NCI-H1930 (cell line): Measurements from ENCODE around the gene ABCC2.
"Not testable (repeated sequence)": the region's sequence is repeated elsewhere in the genome, so short reads cannot be mapped to it uniquely, and the experiment has no call there.

Experiments
- DNase-seq, 2 experiments: peaks; one replicate each; lab custom pipeline; 2025; lab: John Stamatoyannopoulos, UW

The ABCC2 gene

DNA sequence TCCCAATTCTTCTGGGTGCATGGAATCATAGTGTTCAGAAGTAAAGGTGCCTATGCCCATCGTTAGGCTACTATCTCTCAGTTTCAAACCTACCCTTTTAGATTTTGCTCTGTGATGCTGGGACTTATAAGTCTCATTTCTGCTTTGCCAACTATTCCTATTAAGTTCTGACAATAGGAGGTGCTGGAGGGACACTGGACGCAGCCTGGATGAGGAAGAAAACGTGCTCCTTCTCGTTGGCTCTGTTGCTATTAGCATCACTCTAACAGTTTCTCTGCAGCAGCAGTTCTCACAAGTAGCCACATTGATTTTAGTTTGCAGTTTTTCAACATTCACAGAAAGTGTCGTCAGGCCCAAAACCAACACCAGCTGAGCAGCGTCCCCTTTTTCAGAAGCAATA is 72.4 kb downstream of the ABCC2 start:
- no peak for DNase-seq

DNA sequence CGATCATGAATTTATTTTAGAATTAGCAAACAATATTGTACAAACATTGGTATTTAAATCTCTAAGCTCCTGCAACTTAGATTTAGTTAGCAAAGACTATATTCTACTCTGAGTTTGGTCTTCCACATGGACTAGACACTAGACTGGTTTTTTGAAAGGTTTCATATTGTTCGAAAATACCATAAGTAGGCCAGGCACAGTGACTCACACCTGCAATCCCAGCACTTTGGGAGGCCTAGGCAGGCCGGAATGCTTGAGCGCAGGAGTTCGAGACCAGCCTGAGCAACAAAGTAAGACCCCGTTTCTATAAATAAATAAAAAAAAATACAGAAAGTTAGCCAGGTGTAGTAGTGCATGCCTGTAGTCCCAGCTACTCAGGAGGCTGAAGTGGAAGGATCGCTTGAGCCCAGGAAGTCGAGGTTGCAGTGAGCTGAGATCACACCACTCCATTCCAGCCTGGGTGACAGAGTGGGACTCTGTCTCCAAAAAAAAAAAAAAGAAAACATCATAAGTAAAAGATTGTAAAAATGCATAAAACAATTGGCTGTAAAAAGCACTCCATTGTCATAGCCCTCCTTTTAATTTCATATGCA is 73.1 kb downstream of the ABCC2 start:
- no peak for DNase-seq

DNA sequence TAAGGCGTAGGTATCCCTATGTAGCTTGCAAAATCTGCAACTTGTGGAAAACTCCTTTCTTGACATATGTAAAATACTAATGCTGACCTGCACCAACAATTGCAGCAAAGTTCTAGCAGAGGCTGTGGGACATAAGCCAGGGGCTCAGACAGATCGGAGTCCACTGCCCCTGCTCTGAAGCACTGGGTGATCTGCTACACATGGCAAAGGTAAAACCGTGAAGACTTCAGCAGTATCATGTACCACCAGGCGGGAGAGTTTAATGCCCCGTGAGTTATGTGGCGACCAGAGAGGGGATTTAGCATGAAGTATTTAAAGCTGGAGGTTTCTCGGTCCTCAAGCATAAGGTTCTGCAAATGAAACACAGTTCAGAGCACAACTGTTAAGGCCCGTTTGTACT is 76.4 kb downstream of the ABCC2 start:
- DNase-seq = no peak

DNA sequence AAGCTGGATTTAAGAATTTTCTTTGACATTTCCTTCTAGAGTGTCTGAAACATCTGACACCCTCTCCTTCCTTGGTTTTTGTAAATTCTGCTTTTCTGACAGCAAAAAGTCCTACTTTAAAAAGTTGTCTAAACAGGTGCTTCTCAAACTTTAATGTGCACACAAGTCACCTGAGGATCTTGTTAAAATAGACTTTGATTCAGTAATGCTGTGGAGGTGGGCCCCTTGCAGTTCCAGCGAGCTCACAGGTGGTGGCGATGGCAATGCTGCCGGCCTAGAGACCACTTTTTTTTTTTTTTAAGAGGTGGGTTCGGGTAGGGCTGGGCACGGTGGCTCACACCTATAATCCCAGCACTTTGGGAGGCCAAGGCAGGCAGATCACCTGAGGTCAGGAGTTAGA is 77.1 kb downstream of the ABCC2 start:
- no peak for DNase-seq

DNA sequence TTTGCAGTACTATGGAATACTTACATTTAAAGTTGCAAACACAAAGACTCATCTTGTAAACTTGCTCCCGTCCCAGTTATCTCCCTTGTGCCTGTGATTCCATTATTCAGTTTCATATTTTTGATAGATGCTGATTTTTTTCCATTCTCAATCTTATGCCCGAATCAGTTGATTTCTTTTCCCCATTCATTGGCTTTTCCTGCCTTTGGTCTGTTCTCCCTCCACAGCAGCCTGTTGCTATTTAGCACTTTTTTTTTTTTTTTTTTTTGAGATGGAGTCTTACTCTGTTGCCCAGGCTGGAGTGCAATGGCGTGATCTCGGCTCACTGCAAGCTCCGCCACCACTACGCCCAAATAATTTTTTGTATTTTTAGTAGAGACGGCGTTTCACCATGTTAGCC is 78.0 kb downstream of the ABCC2 start:
- DNase-seq = no peak

DNA sequence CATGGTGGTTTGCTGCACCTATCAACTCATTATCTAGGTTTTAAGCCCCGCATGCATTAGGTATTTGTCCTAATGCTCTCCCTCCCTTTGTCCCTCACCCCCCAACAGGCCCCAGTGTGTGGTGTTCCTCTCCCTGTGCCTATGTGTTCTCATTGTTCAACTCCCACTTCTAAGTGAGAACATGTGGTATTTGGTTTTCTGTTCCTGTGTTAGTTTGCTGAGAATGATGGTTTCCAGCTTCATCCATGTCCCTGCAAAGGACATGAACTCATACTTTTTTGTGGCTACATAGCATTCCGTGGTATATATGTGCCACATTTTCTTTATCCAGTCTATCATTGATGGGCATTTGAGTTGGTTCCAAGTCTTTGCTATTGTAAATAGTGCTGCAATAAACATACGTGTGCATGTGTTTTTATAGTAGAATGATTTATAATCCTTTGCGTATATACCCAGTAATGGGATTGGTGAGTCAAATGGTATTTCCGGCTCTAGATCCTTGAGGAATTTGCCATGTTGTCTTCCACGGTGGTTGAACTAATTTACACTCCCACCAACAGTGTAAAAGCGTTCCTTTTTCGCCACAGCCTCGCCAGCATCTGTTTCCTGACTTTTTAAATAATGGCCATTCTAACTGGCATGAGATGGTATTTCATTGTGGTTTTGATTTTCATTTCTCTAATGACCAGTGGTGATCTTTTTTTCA is 81.2 kb downstream of the ABCC2 start:
- not testable (repeated sequence) for DNase-seq

DNA sequence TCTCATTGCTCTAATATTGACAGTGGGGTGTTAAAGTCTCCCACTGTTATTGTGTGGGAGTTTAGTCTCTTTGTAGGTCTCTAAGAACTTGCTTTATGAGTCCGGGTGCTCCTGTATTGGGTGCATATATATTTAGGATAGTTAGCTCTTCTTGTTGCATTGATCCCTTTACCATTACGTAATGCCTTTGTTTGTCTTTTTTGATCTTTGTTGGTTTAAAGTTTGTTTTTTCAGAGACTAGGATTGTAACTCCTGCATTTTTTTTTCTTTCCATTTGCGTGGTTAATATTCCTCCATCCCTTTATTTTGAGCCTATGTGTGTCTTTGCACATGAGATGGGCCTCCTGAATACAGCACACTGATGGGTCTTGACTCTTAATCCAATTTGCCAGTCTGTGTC is 84.8 kb downstream of the ABCC2 start:
- not testable (repeated sequence) for DNase-seq

DNA sequence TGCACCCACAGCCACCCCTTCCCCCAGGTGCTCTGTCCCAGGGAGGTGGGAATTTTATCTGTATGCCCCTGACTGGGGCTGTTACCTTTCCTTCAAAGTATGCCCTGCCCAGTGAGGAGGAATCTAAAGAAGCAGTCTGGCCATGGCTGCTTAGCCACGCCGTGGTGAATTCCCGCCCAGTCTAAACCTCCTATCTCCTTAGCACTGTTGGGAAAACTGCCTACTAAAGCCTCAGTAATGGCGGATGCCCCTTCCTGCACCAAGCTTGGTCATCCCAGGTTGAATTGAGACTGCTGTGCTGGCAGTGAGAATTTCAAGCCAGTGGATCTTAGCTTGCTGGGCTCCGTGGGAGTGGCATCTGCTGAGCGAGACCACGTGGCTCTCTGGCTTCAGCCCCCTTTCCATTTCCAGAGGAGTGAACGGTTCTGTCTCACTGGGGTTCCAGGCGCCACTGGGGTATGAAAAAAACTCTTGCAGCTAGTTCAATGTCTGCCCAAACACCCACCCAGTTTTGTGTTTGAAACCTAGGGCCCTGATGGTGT is 87.2 kb downstream of the ABCC2 start:
- no peak for DNase-seq

DNA sequence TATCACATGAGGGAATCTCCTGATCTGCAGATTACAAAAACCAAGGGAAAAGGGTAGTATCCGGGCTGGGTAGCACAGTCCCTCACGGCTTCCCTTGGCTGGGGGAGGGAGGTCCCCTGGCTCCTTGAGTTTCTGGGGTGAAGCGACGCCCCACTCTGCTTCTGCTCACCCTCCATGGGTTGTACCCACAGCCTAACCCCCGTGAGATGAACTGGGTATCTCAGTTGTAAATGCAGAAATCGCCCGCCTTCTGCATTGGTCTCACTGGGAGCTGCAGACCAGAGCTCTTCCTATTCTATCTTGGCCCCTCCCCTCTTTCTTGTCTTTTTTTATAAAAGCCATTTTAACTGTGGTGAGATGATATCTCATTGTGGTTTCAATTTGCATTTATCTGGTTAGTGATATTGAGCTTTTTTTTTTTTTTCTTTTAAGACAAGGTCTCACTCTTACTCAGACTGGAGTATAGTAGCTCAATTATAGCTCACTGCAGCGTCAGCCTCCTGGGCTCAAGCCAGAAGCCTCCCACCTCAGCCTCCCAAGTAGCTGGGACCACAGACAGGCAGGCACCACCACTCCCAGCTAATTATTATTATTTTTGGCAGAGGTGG is 87.8 kb downstream of the ABCC2 start:
- DNase-seq = no peak

DNA sequence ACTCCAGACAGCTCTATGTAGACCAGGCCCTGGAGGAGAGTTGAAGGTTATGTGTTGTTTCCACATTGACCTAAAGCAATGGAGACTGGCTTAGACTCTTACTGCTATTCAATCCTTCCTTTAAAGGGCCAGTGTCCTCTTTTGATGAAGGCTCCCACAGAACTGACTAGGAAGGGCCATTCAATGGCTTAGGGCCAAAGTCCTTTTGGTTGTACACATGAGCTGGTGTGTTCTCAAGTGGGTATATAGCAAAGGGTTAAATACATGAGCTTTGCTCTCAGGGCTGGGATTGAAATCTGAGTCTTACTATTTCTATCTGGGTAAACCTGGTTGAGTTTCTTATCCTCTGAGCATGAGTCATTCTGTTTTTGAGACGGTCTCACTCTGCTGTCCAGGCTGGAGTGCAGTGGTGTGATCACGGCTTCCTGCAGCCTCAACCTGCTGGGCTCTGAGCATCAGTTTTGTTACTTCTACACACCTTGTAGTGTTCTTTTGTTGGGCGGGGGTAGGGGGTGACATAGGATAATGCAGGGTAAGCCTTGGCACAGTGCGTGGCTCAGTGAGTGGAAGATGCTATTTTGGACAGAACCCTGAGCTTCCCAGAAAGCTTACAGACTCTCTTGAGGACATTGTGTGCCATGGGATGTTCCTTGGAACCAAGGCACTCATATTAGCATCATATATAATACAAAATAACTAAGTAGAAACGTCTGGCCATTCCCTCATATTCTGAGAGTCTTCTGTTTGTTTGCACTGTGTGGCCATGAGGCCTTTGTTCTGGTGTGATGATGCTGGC is 90.1 kb downstream of the ABCC2 start:
- DNase-seq = no peak

DNA sequence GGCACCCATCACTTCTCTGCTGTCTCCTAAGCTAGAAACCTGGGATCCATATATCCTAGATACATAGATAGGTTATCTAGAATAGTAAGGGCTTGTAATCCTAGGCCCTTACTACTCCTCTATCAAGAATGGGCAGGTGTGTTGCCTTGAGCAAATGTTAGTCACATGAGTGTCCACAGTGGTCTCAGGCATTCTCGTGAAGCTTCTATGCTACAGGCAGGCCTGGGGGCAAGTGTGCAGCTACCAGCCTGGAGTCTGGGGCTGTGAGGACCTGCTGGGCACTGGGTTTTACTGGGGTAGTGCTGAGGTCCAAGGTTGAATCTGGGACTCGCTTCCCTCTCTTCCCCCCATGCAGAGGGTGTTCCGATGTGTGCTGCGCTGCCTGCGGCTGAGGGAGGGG is 91.4 kb downstream of the ABCC2 start:
- DNase-seq = no peak

DNA sequence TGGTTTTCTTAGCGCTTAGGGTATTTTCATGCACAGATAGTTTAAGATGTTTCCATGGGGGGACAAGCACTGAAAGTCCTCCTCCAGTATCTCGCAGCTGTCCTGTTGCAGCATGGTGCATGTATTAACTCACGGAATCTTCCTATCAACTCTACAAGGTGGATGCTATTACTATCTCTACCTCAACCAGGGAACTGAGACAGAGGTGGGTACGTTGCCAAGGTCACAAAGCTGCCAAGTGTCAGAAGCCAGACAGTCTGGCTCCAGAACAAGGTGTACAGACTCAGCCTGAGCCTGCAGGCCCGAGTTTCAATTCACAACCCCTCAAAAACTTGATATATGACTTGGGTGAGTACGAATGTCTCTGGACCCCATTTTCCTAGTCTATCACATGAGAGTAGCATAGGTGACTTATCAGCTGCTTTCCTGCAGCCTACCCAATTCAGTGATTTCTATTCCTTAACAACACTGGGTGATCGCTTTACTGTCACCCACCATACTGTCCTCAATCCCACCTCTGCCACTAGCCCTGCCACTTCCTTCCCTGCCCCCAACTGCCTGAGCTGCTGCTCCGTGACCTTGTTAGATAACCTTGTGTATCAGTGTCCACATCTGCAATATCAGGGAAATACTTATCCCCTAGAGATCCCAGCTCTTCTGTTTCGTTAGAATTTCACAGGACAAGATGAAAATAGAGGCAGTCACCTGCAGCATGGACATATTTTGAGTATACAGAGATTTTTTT is 92.1 kb downstream of the ABCC2 start:
- no peak for DNase-seq

DNA sequence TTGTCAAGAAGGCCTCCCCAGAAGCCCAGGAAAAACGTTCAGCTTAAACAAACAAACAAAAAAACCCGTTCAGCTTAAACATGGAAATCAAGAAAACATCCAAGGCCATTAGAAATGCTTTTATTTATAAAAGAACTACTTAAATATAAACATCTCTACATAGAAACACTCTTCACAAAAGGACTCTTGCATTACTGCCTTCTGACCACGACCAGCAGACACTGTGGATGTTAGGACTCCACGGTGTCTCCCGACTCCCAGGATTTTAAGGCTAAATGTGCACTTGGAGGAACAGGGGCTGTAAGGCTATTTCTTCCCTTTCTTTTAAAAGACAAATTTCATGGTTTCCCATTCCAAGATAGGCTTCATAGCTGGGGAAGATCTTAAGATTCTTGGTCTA is 93.0 kb downstream of the ABCC2 start:
- DNase-seq = no peak

DNA sequence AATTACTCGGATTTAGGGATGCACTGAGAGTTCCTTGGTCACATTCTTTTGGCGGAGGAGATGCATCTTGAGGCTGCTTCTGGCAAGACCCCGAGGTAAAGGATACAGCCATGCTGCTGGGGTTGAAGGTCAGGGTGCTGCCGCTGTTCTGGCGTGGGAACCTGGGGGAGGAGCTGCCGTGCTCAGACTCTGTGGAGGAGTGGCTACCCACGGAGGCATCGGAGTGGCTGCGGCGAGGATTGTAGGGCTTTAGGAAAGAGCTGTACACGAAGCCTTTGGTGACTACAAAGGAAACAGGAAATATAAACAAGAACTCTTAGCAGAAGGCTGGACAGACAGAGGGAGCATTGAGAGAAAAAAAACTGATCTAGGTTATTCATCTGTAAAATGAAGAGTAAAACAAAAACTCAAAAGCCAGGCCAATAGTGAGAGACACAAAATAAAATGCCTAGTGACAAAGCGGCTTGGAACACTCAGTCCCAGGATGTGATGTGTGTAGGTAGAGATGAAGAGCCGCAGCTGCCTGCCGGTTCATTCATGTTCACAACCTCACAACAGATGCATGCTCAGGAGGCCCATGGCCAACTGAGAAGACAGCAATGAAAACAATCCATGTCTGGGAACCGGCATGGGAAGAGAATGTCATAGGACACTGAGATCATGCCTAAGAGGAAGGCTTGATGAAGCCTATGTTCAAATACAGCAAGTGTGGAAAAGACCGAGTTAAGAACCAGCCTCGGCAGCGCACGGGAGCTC is 97.8 kb downstream of the ABCC2 start:
- no peak for DNase-seq

DNA sequence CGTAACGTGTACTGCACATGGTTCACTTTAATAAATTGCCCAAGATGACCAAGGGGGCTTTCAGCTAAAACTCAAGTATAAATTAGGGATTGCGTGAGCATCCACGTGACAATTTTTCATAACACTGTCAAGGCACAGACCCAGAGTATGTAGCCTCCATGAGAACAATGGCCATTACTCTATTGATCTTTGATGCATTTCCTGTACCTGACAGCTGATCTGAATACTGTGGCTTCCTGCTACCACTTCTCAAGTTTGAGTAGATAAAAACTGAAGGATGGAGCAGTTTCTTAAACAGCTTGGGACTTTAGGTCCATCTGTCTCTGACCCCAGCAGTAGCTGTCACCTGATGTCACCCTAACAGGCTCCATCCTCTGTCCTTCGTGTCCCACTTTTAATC is 98.9 kb downstream of the ABCC2 start:
- no peak for DNase-seq

DNA sequence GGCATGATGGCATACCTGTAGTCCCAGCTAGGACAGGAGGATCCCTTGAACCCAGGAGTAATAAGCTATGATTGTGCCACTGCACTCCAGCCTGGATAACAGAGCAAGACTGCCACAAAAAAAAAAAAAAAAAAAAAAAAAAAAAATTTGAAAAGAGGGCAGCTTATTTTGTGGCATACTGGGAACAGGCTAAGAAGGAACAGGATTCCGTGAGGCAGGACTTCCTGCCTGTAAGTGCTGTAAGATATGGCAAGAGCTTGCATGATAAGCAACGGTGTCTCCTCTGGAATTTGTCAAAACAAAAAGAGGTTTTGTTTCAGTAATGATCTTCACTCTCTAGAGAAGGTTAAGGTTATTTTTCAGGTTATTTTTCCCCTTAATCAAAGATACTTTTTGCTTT is 101.1 kb downstream of the ABCC2 start:
- DNase-seq = no peak

DNA sequence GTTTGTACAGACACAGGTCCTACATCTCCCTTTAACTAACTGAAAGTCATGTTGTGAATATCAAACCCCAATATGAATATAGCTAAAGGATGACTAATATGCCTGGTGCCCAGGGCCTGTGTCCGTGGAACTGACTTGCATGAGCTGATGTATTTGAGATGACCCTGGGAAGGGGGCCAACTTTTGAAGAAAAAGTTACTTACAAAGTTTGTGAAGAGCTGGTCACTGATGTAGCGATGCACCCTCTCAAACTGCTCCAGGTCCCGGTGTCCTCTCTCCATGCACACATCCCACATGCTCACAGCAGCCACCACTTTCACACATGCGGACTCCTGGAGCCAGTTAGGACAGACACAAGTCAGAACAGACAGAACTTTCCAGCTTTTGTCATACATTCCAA is 106.2 kb downstream of the ABCC2 start:
- DNase-seq = no peak

DNA sequence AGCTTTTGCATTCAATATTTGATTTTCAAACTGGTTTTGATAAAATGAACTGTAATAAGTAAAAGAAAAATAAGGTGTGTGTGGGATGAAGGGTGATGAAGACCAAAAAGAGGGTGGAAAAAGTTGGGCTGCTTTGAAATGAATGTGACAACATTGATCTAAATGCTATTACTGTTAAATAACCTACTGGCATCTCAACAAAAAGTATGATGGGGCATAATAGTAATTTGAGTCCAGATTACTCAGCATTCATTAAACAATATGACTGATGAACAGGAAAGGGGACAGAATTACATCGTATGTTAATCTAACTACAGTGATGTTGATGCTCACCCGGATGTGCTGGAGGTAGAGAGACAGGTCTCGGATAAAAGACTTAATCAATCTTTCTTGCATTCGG is 112.2 kb downstream of the ABCC2 start:
- no peak for DNase-seq

DNA sequence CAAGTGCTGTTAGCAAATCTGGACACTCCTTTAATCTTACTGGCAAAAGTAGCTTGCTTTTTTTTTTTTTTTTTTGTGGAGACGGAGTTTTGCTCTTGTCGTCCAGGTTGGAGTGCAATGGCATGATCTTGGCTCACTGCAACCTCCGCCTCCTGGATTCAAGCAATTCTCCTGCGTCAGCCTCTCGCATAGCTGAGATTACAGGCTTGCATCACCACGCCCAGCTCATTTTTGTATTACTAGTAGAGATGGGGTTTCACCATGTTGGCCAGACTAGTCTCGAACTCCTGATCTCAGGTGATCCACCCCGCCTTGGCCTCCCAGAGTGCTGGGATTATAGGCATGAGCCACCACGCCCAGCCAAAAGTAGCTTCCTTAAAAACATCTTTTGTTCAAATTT is 112.6 kb downstream of the ABCC2 start:
- not testable (repeated sequence) for DNase-seq

DNA sequence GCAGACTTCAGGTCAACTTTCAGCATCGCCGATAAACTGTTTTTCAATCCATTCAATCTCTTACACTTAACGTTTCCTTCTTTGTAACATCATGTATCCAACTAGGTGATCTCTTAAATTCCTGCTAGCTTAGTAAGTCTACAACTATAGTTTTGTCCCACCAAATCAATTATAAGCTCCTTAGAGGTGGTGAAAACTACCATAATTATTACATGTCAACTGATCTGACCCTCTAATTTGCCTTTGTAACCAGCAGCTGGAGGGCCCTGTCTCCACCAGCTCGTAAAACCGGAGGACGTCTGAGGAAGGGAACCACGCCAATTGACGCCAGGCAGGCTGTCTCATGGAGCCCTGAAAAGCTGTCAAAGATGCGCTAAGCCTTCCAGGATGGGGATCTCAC is 113.4 kb downstream of the ABCC2 start:
- no peak for DNase-seq
